Measurements from ENCODE around the gene PRSS37.
"Not testable (repeated sequence)": the region's sequence is repeated elsewhere in the genome, so short reads cannot be mapped to it uniquely, and the experiment has no call there.

The PRSS37 gene

GRCh38 chr7:141841385-141841784 is at the start of gene PRSS37:
Gene PRSS37 (minus strand): TSS chr7:141841485. CDS start chr7:141841049, 436 bp downstream.
- in situ Hi-C loops (cut with MboI; ENCODE audit: low sequenced_read_pairs): no loop called here

- in situ Hi-C loops (cut with MboI; ENCODE audit: low sequenced_read_pairs): no loop called here
Observed at GRCh38 chr7:141889321-141889720, 48.0 kb upstream of the PRSS37 start.

GRCh38 chr7:141884539-141885225 is 43.4 kb upstream of the PRSS37 start:
- in situ Hi-C loops (cut with MboI; ENCODE audit: low sequenced_read_pairs): no loop called here

- in situ Hi-C loops (cut with MboI; ENCODE audit: low sequenced_read_pairs): no loop called here
Observed at GRCh38 chr7:141880960-141881359, 39.7 kb upstream of the PRSS37 start.

GRCh38 chr7:141877365-141877764 is 36.1 kb upstream of the PRSS37 start:
- in situ Hi-C loops (cut with MboI; ENCODE audit: low sequenced_read_pairs): no loop called here

- in situ Hi-C loops (cut with MboI; ENCODE audit: low sequenced_read_pairs): no loop called here
Observed at GRCh38 chr7:141876371-141876770, 35.1 kb upstream of the PRSS37 start.

GRCh38 chr7:141875453-141875852 is 34.2 kb upstream of the PRSS37 start:
- in situ Hi-C loops (cut with MboI; ENCODE audit: low sequenced_read_pairs): no loop called here

- in situ Hi-C loops (cut with MboI; ENCODE audit: low sequenced_read_pairs): no loop called here
Observed at GRCh38 chr7:141874787-141875186, 33.5 kb upstream of the PRSS37 start.

GRCh38 chr7:141872931-141873330 is 31.6 kb upstream of the PRSS37 start:
- in situ Hi-C loops (cut with MboI; ENCODE audit: low sequenced_read_pairs): no loop called here

GRCh38 chr7:141866974-141867373 is 25.7 kb upstream of the PRSS37 start:
- in situ Hi-C loops (cut with MboI; ENCODE audit: low sequenced_read_pairs): no loop called here

GRCh38 chr7:141864765-141865447 is 23.6 kb upstream of the PRSS37 start:
- in situ Hi-C loops (cut with MboI; ENCODE audit: low sequenced_read_pairs): no loop called here

GRCh38 chr7:141860207-141860606 is 18.9 kb upstream of the PRSS37 start:
- in situ Hi-C loops (cut with MboI; ENCODE audit: low sequenced_read_pairs): no loop called here

GRCh38 chr7:141847996-141848395 is 6.7 kb upstream of the PRSS37 start:
- in situ Hi-C loops (cut with MboI; ENCODE audit: low sequenced_read_pairs): no loop called here

GRCh38 chr7:141844256-141844655 is 3.0 kb upstream of the PRSS37 start:
- in situ Hi-C loops (cut with MboI; ENCODE audit: low sequenced_read_pairs): no loop called here

GRCh38 chr7:141842904-141843303 is 1.6 kb upstream of the PRSS37 start:
- in situ Hi-C loops (cut with MboI; ENCODE audit: low sequenced_read_pairs): no loop called here

GRCh38 chr7:141840708-141841107 is 577 bp downstream of the PRSS37 start:
- in situ Hi-C loops (cut with MboI; ENCODE audit: low sequenced_read_pairs): no loop called here

- in situ Hi-C loops (cut with MboI; ENCODE audit: low sequenced_read_pairs): no loop called here
Observed at GRCh38 chr7:141839256-141839655, 2.0 kb downstream of the PRSS37 start.

- in situ Hi-C loops (cut with MboI; ENCODE audit: low sequenced_read_pairs): no loop called here
Observed at GRCh38 chr7:141838581-141838980, 2.7 kb downstream of the PRSS37 start.

- in situ Hi-C loops (cut with MboI; ENCODE audit: low sequenced_read_pairs): no loop called here
Observed at GRCh38 chr7:141837683-141838082, 3.6 kb downstream of the PRSS37 start.

GRCh38 chr7:141822432-141822831 is 18.9 kb downstream of the PRSS37 start:
- in situ Hi-C loops (cut with MboI; ENCODE audit: low sequenced_read_pairs): not testable (repeated sequence)

- in situ Hi-C loops (cut with MboI; ENCODE audit: low sequenced_read_pairs): no loop called here
Observed at GRCh38 chr7:141820067-141820466, 21.2 kb downstream of the PRSS37 start.

- in situ Hi-C loops (cut with MboI; ENCODE audit: low sequenced_read_pairs): no loop called here
Observed at GRCh38 chr7:141792526-141792925, 48.8 kb downstream of the PRSS37 start.

- in situ Hi-C loops (cut with MboI; ENCODE audit: low sequenced_read_pairs): no loop called here
Observed at GRCh38 chr7:141789917-141790316, 51.4 kb downstream of the PRSS37 start, which contains the start of gene TAS2R5. Gene TAS2R5 (plus strand): TSS chr7:141790217. CDS start chr7:141790362, 145 bp downstream.
